ENCODE measurements around the gene TNS1. TPM values are rescaled to one million over a fixed set of nuclear protein-coding genes. Genes with fewer than 3 reads are reported as not detected.

The TNS1 gene
- polyA plus RNA-seq, 3 donors: 60.6 to 72.4 (median 62.7) TPM

DNA sequence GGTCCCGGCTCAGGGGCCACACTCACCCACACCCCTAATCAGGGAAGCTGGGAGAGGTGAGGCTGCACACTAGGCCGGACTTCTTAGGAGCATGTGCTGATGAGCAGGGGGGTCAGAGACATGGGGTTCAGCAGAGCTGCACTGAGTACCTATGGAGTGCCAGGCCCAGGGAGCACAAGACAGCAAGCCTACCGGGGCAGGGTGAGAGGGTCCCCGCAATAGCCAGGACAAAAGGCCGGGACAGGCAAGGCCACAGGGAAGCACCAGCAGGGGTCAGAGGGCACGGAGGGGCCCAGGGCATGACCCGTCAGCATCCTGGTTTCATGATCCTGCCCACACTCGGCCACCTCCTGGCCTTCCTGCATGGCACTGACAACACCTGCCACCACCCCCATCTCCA, 73.5 kb downstream of the TNS1 start:
- no peak for DNase-seq (ENCODE audit: extremely low read depth in 1 of 11, low read depth in 9 of 11, low spot score in 4 of 11)

DNA sequence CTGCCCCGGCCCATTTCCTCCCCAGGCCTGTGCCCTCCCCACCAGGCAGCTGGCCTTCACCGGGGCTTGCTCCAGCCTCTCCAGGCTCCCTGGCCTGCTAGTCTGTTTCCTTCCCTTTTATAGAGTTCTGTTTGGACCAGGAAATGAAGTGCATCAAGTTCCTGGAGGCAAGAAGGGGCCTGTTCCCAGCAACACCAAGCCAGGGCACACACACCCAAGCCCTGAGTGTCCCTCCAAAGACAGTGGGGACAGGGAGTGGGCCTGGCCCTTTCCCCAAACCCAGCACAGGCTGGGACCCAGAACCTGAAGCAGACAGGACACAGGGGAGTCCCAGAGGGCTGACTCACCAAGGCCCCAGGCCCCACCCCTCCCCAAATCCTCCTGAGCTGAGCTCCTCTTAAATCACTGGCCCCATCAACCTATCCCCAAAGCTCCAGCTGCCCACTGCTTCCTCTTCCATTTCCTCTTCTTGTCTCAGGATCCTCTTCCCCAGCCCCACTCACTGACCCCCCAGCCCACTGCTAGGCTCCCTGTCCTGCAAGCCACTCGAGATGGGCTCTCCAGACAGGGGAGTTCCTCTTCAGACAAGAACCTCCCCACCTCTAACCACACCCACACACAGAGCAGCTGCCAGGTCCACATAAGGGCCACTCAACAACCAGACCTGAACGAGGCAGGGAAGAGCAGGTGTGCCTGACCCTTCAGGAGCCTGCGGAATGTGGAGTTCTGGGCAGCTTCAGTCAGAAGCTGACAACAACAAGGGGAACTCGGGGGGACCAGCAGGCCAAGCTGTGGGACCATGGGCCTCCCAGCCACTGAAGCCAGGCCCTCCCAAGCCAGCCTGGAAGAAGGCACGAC, 74.2 kb downstream of the TNS1 start:
- DNase-seq (ENCODE audit: extremely low read depth in 1 of 11, low read depth in 9 of 11, low spot score in 4 of 11): no peak

DNA sequence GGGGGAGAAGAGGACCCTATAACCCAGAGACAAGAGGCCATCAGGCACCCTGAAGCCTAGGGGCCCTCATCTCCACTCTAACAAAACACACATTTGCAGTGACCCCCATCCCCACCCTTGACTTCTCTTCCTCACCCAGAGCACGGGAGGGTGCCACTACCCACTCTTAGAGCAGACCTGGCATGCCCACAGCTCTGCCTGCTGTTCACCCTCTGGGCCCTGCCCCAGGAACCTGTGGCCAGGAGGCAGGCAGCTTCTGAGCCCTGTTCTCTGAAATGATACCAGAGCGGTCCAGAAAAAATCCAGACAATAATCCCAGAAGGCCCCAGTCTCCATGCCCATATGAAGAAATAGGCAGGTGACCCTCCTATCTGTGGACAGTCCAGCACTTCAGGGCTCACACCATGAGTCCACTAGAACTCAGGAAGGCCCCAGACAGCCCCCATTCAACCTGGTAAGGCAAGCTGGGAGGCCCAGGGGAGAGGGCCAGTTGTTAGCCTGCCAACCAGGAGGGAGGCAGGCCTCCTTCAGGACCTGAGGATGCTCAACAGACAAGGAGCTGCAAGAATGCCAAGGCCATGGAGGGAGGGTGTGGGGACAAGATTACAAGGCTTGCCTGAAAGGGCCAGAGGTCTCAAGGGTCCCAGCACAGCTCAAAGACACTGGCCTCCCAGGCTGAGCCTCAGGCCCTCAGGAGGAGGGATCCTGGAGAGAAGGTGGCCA, 75.0 kb downstream of the TNS1 start:
- DNase-seq (ENCODE audit: extremely low read depth in 1 of 11, low read depth in 9 of 11, low spot score in 4 of 11): no peak

DNA sequence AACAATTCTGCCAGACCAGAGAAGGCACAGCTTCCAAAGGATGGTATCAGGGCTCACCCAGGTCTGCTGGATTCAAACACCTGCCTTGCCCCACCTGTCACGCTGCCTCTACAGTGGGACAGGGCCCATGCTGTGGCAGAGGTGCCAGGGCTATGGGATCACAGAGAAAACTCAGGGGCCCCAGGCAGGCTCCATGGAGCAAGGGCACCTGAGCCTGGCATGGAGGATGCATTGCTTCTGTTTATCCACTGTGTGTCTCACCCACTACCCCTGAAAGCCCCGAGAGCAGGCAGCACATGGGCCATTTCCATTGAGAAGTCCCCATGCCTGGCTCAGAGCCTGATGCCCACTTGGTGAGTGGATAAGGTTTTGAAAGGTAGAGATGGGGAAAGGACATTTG, 76.0 kb downstream of the TNS1 start:
- no peak for DNase-seq (ENCODE audit: extremely low read depth in 1 of 11, low read depth in 9 of 11, low spot score in 4 of 11)

DNA sequence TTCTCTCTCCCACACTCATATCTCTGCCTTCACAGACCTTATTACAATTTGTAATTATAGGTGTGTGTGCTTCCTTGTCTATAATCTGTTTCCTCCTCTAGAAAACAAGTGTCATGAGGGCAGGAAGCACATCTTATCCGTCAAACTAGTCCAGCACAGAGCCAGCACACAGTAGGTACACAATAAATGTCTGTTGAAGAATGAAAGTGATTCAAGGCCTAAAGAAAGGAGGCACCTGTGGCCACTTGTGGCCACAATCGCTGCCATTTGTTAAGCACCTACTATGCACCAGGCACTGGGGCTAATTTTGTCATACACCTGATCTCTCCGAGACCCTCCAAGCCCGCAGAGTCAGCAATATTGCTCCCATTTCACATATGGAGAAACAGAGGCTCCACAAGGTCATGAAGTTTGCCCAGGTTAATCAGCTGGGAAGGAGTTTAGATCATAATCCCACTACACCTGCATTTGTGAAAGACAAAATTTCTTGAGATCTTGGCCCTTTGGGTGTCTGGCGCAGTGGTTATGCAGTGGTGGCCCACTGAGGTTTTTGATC, 78.4 kb downstream of the TNS1 start:
- no peak for DNase-seq (ENCODE audit: extremely low read depth in 1 of 11, low read depth in 9 of 11, low spot score in 4 of 11)

DNA sequence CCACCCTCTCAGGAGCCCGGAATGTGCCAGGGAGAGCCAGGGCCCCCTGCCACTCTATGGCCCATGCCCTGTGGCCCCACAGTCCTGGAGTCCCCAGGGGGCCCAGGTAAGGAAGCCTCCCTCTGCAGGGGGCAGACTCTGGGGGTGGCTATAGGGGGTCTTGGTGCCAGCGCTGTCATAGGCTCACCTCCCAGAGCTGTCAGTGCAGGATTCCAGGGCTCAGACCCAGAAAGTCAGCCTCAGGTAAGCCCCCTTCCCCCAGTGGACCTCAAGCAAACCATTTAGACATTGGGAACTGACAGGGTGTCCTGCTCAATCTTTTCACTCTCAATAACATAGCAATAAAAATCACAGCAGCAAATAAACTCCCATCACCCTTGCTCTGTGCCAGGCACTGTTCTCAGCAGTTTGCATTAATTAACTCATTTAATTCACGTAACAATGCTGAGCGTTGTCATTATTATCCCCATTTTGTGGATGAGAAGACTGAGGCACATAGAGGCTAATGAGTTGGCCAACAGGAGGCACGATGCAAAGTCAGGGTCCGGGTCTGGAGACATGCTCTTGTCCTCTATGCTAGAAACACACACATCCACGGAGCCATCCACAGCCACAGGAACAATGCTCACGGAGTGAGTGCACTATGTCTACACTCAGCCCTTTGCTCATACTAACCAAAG, 79.6 kb downstream of the TNS1 start:
- DNase-seq (ENCODE audit: extremely low read depth in 1 of 11, low read depth in 9 of 11, low spot score in 4 of 11): no peak

DNA sequence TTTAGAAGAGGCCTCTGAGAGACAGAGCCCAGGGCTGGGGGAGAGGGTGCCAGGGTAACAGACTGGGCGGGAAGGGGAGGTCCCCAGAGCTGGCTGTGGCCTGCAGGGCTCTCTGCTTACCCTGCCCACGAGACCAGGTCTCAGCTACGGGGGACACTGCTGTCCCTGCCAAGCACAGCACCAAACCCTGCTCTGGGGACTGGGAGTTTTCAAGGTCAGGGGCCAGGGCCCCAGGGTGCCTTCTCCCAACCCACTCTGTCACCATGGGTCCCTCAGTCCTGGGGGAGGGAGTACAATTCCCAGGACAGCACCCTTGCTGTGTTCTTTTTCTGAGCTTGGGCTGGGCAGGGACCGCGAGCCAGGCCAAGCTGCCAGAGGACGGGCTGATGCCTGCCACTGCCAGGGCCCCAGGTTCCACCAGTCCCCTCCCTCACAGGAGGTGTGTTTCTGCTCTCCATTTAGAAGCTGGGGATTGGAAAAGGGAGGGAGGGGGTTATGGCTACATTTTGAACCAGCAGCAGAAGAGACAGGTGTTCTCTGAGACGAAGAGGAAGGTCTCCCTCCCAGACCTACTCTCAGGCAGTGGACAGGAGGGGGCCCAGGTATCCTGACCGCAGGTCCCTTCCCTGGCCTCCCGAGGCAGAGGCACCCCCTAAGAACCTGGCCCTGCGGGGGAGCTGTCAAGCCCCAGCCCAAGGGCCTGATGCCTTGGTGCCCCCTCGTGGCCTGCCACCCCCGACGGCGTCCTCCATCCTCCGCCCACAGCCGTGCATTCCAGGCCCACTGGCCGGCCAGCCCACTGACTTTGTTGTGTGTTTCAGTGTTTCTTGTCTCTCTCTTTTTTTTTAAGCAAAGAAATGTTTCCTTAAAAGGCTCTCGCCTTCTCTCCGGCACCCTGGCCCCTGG, 80.4 kb downstream of the TNS1 start:
- no peak for DNase-seq (ENCODE audit: extremely low read depth in 1 of 11, low read depth in 9 of 11, low spot score in 4 of 11)

DNA sequence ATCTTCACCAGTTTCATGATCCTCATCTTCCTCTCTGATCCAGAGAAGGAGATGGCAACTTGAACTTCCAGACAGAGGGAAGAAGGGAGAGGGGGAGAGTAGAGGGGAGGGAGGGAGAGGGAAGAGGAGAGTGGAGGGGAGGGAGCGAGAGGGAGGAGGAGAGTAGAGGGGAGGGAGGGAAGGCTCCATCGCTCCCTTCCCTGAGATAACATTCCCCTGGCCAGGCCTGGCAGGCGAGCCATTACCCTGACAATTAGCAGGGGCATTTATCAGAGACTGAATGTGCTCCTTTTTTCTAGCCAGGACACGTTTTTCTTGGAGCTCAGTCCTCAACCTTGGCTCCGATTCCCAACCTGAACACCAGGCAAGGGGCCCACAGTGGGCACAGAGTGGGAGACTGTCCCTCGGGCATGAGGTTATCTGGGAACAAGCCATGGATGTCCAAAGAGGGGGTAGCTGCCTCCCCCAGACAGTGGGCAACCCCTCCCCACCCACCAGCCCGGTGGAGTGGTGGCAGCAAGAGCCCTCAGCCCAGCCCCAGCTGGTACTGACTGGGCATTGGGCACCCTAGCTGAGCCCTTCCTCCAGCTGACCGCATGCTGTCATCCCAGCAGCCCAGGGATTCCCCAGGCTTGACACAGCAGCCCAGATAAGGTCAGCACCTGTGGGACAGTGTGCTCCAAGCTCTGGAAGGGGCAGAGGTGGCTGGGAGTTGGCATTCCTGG, 81.8 kb downstream of the TNS1 start:
- no peak for DNase-seq (ENCODE audit: extremely low read depth in 1 of 11, low read depth in 9 of 11, low spot score in 4 of 11)

DNA sequence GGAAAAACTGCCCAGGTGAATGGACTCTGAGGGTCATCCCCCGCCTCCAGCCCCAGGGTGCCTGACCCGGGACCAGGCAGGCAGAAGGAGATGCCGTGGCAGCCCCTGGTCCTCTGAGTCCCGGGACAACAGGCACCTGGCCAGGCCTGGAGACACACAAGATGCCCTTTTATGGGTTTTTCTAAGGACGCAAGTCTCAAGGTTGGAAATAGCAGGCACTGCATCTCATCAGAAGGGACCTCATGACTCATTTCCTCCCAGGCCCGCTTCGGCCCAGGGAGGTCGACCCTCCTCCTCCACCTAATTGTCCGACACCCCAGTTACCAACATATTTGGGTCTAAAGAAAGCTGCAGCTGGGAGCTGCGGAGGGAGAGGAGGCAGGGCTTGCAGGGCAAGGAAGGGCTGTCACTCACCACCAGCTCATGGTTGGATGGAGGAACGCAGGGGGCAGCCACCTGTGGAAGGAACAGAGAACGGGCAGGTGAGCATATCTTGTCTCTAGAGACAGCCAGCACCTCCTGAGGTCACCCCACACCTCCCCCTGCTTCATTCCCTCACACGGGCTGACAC, 82.9 kb downstream of the TNS1 start:
- no peak for DNase-seq (ENCODE audit: extremely low read depth in 1 of 11, low read depth in 9 of 11, low spot score in 4 of 11)

DNA sequence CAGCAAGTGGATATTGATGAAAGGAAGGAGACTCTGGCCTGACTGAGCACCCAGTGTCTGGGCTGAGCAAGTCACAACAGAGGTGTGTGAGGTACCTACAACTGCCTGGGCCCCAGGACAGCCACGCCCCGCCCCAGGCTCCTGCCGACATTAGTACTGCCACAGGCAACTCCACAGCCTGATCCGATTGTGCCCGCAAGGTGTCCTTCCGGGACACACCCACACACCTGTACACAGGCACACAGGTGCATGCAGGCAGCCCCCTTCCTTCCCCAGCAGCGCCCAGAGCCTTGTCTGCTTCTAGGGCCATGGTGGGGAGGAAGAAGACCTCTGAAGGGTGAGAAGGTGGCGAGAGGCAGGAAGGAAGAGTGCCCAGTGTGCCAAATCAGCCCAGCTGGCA, 83.6 kb downstream of the TNS1 start:
- DNase-seq (ENCODE audit: extremely low read depth in 1 of 11, low read depth in 9 of 11, low spot score in 4 of 11): no peak

DNA sequence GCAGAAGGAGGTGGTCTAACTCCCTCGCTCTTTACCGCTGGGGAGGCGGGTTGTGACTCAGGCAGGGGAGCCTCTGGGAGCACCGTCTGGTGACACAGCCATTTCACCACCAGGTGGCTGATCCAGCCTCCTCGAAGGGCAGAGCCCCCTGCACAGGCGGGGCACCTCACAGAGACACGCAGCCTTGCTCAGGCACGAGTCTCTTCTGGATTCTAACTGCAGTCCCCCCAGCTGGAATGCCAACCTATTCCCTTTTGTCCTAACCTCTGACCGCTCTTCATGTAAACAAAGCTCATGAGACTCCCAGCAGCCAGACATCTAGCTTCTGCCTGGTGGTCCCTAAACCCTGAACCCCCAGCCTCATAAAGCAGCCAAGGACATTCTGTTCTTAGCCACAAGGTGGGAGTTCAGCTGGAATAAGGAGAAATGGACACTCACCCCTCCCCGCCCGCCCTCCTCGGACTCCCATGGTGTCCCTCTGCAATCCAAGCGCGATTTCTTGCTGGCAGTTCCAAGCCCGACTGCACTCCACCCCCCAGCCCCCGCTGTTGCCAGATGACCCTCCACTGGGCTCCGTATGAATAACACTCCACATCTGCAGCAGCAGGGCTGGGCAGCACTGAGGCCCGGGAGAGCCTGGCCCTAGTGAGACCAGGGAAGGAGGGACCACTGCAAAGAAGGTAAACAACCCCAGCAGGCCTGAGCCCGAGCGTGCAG, 84.3 kb downstream of the TNS1 start:
- no peak for DNase-seq (ENCODE audit: extremely low read depth in 1 of 11, low read depth in 9 of 11, low spot score in 4 of 11)

DNA sequence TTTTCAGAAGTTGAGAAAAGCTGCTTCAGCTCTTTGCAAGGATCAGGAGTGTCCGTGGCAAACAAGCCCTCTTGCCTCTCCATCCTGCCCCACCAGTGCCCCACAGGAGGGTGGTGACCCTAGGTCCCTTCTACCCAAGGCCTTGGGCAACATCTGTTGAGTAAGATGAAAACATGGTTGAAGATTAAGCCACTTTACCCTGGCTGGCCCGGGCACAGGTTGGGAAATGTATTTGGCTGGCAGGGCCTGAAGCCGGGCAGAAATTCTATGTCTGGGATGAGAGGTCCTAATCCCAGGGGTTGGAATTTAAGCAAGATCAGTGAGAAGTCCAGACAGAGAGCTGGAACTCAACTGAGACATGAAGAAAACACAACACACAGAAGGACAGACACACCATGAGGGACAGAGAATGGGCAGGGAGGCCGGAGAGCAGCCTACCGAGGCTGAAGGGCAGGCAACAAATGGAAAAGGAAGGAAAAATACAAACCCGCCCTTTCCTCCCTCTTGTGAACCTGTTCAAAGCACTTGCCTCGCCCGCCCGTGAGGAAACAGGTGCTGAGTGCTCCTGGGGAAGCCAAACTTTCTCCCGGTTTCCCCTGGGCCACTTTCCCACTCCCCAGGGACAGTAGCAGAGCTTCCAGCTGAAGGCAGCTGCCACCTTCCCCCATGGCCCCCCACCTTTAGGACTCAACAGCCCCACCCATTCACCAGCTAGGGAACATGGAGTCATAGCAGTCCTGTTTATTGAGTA, 86.1 kb downstream of the TNS1 start:
- DNase-seq (ENCODE audit: extremely low read depth in 1 of 11, low read depth in 9 of 11, low spot score in 4 of 11): no peak

DNA sequence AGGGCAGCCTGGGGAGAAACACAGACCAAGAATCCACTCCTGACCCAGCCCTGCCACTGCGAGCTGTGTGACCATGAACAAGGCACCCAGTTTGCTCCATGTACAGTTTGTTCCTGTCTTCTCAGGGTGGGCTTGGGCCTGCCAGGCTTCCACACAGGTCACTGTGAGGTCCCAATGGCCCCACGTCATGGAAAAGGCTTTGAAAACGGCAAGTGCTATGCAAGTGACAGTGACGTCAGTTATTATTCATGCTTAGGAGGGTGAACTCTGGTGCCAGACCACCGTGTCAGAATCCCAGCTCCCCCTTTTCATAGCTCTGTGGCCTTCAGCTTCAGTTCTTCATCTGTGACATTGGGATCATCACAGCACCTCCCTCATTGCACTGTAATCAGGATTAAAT, 87.1 kb downstream of the TNS1 start:
- DNase-seq (ENCODE audit: extremely low read depth in 1 of 11, low read depth in 9 of 11, low spot score in 4 of 11): no peak

DNA sequence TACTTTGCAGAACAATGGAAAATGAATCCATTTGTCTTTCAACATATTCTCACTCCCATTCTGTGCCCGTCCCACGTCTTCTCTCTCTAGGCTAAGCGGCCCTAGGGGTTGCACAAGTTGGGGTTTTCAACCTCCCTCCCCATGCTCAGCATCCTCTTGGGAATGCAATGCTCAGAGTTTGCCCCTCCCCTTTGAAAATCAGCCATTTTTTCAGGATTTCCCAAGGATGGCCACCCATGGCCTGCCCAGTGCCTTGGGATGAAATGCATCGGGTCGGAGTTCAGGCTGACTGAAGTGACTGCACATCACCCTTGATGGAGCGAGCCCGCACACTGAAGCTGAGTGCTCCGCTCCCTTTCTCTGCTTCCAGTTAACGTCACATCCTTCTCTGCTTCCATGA, 87.9 kb downstream of the TNS1 start:
- DNase-seq (ENCODE audit: extremely low read depth in 1 of 11, low read depth in 9 of 11, low spot score in 4 of 11): no peak

DNA sequence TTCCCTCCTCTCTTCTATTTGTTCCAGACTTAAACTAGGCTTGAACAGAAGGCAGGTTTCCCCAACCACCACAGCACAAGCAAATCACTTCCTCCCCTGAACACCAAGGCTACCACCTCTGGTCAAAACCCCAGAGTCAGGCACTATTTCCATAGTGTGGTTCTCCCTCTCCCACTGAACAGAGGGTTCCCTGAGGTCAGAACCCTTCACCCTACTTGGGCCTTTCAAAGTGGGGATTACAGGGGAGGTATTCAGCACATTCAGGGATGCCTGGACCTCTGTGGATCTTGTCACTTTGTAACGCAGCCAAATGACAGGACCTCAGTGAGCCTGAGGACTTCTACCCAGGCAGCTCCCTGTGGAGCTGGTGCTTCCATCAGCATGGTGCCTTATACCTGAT, 88.7 kb downstream of the TNS1 start:
- no peak for DNase-seq (ENCODE audit: extremely low read depth in 1 of 11, low read depth in 9 of 11, low spot score in 4 of 11)

DNA sequence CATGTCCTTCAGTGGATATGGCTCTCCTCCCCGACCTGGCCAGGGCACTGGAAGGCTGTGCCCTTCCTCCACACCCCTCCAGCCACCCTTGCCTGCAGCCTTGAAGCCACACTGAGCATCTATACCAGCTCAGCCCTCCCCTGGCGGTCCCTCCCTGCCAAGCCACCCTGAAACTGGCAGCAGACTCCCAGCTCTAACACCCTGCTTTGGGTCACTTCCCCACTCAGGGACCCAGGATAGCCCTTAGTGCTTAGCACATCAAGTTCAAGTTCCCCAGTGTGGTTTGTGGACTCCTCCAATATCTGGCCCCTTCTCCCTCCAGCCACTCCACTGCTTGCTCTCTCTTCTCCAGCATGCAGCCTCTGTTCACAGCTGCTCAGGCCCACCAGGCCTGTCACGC, 89.4 kb downstream of the TNS1 start:
- no peak for DNase-seq (ENCODE audit: extremely low read depth in 1 of 11, low read depth in 9 of 11, low spot score in 4 of 11)

Data from renal cortex interstitium (tissue), 11 donors.